HUES6 (cell line): ENCODE data around the gene HOOK2.

Experiments
- H3K27ac ChIP-seq: 2 replicates; pipeline ENCODE4 v1.7.0; 2013; ENCODE audit warnings: low read depth, mild to moderate bottlenecking, low read length, inconsistent platforms
- H3K27me3 ChIP-seq: 2 replicates; pipeline ENCODE4 v1.6.1; 2013; ENCODE audit warnings: low read length; ENCODE audit not compliant: control insufficient read depth, insufficient read depth
- H3K36me3 ChIP-seq: 2 replicates; pipeline ENCODE4 v1.6.1; 2013; ENCODE audit warnings: low read length; ENCODE audit not compliant: control insufficient read depth, insufficient read depth
- H3K4me1 ChIP-seq: 2 replicates; pipeline ENCODE4 v1.6.1; 2013; ENCODE audit warnings: low read length; ENCODE audit not compliant: control insufficient read depth, insufficient read depth
- H3K4me3 ChIP-seq: 2 replicates; pipeline ENCODE4 v1.5.1; 2013; ENCODE audit warnings: low read depth, low read length
- H3K9ac ChIP-seq: one replicate; pipeline ENCODE4 v1.6.1; 2013; ENCODE audit warnings: mild to moderate bottlenecking, low read length
- H3K9me3 ChIP-seq: 2 replicates; pipeline ENCODE4 v1.6.1; 2013; ENCODE audit warnings: low read depth, low read length; ENCODE audit not compliant: control insufficient read depth, insufficient read depth

Gene HOOK2

DNA sequence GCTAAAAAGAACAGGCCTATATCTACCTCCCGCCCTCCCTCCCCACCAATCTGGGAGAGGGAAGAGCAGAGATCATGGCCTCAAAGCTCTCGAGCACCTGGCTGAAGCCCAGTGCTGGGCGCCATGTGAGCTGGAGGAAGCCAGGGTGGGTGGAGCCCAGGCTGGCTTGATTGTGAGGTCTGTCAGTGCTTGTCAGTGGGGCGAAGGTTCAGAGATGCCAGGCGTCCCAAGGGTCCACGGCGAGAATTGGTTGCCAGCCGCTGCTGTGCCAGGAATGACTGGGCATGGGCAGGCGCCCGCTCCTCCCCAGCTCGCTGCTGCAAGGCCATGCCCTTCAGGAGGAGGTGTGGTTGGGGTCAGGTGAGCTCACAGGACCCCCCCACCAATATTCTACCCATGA, 12.3 kb downstream of the HOOK2 start:
- H3K9ac ChIP-seq, result no peak overlapping the region
- H3K27me3 ChIP-seq, result no peaks in the 10 kb centered on the region
- H3K36me3 ChIP-seq, result peaks cover 32% of the 10 kb centered on the region
- H3K27ac ChIP-seq, result no peak overlapping the region
- H3K9me3 ChIP-seq, result no peaks in the 10 kb centered on the region
- 0 out of 2 replicates have a peak, but pooled peaks cover 2% of the 10 kb centered on the region for H3K4me1 ChIP-seq
- no peak overlapping the region for H3K4me3 ChIP-seq

DNA sequence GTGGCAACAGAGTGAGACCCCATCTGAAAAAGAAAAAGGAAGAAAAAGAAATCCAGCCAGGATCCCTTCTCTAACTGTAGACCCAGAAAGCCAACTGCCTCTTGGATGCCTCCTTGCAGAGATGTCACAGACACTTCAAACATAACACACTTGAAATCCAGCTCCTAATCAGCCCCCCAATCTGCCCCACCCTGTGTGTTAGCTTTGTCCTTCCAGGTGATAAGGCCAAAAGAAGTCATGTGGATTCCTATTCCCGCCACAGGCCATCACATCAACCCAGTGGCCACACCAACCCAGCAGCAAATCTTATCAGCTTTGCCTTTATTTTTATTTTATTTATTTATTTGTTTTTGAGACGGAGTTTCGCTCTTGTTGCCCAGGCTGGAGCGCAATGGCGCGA, 15.7 kb downstream of the HOOK2 start:
- H3K4me1 ChIP-seq, result 0 out of 2 replicates have a peak, but pooled peaks cover 5% of the 10 kb centered on the region
- peaks cover 14% of the 10 kb centered on the region for H3K27me3 ChIP-seq
- H3K27ac ChIP-seq, result no peak overlapping the region
- peaks cover 20% of the 10 kb centered on the region for H3K36me3 ChIP-seq
- H3K4me3 ChIP-seq, result no peak overlapping the region
- H3K9ac ChIP-seq, result no peak overlapping the region
- H3K9me3 ChIP-seq, result no peaks in the 10 kb centered on the region

- Histone ChIP-seq H3K27ac (no peak overlapping the region), H3K36me3 (peaks cover 6% of the 10 kb centered on the region; the same call in 1 of the 2 replicates), H3K9ac (peak overlapping the region; percentile 15), H3K4me3 (peak overlapping the region; percentile 64), H3K9me3 (no peaks in the 10 kb centered on the region), H3K4me1 (0 out of 2 replicates have a peak, but pooled peaks cover 5% of the 10 kb centered on the region), H3K27me3 (peaks cover 30% of the 10 kb centered on the region)
Measured at GRCh38 chr19:12757544-12758274, 17.6 kb downstream of the HOOK2 start.

- Histone ChIP-seq H3K4me1 (peaks cover 8% of the 10 kb centered on the region; the same call in 1 of the 2 replicates), H3K9me3 (no peaks in the 10 kb centered on the region), H3K36me3 (no peaks in the 10 kb centered on the region), H3K9ac (no peak overlapping the region), H3K27ac (no peak overlapping the region), H3K4me3 (no peak overlapping the region), H3K27me3 (peaks cover 43% of the 10 kb centered on the region)
Measured at GRCh38 chr19:12756150-12756883, 19.0 kb downstream of the HOOK2 start.

GRCh38 chr19:12754465-12755196, 20.7 kb downstream of the HOOK2 start:
- Histone ChIP-seq H3K27ac (no peak overlapping the region), H3K27me3 (peaks cover 59% of the 10 kb centered on the region), H3K9ac (no peak overlapping the region), H3K9me3 (no peaks in the 10 kb centered on the region), H3K36me3 (no peaks in the 10 kb centered on the region), H3K4me1 (peaks cover 8% of the 10 kb centered on the region; the same call in 1 of the 2 replicates), H3K4me3 (no peak overlapping the region)

DNA sequence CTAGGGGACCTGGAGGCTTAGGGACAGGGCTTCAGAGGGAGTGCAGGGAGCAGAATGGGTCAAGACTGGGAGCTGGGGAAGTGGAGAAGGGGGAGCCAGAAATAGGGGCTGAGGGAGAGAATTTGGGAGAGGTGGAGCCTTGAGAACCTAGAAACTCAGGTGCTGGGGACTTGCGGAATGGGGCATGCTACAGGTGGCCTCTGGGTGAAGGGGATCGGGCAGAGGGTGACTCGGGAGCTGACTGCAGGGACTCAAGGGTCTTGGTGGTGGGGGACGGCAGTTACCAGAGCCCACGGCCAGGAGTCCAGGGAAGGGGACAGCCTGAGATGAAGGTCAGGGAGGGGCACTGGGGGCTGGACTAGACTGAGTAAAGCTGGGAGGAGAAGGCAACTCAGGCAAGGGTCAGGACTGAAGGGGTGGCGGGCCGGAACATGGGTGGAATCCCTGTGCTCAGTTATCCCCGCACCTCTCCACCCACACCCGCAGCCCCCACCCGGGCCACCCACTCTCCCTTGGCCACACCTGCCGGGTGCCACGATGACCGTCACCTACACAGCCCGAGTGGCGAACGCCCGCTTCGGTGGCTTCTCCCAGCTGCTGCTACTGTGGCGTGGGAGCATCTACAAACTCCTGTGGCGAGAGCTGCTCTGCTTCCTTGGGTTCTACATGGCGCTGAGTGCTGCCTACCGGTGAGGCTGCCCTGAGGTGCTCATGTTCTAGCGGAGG, 23.1 kb downstream of the HOOK2 start:
- Histone ChIP-seq H3K9ac (no peak overlapping the region), H3K4me1 (peaks cover 4% of the 10 kb centered on the region; the same call in 1 of the 2 replicates), H3K36me3 (peaks cover 11% of the 10 kb centered on the region), H3K9me3 (no peaks in the 10 kb centered on the region), H3K27me3 (peaks cover 63% of the 10 kb centered on the region), H3K27ac (no peak overlapping the region), H3K4me3 (peak overlapping the region; percentile 48)

DNA sequence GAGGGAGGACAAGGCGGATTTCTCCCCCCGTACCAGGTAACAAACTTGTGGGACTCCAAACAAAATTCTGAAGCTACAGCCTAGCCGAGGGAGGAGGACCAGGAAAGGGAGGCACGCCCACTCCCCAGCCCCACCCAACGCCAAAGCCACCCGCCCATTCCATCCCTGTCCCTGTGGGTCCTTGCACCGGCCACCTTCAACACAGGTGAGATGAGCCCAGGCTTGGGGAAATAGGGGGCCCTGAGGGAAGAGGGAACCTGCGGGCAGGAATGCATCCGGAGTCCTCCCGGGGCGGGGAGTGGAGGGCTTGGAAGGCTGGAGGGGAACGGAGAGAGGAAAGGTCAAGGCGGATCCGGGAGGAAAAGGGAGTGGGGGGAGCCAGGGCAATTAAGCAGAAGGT, 23.7 kb downstream of the HOOK2 start, which contains the start of gene BEST2:
Gene BEST2, plus strand, starts transcription at position 157 of the 400 bp plus-strand sequence. CDS start 802 bp downstream, outside the sequence.
- Histone ChIP-seq H3K9ac (no peak within 1 kb of the TSS), H3K9me3 (no peaks in the 10 kb centered on the region), H3K4me3 (peak within 1 kb of the TSS; percentile 48), H3K36me3 (peaks cover 15% of the 10 kb centered on the region), H3K27me3 (peaks cover 63% of the 10 kb centered on the region), H3K4me1 (peaks cover 4% of the 10 kb centered on the region; the same call in 1 of the 2 replicates), H3K27ac (no peak within 1 kb of the TSS)

GRCh38 chr19:12750851-12751250, 24.5 kb downstream of the HOOK2 start:
- H3K27ac ChIP-seq, result no peak overlapping the region
- no peak overlapping the region for H3K9ac ChIP-seq
- H3K4me3 ChIP-seq, result no peak overlapping the region

GRCh38 chr19:12749938-12750521, 25.3 kb downstream of the HOOK2 start:
- no peak overlapping the region for H3K27ac ChIP-seq

More at GRCh38 chr19:12750851-12751250, 24.5 kb downstream of the HOOK2 start:
- Histone ChIP-seq H3K27me3 (peaks cover 60% of the 10 kb centered on the region), H3K4me1 (peaks cover 4% of the 10 kb centered on the region; the same call in 1 of the 2 replicates), H3K9me3 (no peaks in the 10 kb centered on the region), H3K36me3 (peaks cover 22% of the 10 kb centered on the region)

GRCh38 chr19:12748489-12748888, 26.9 kb downstream of the HOOK2 start:
- no peaks in the 10 kb centered on the region for H3K9me3 ChIP-seq
- no peak overlapping the region for H3K9ac ChIP-seq
- H3K4me1 ChIP-seq, result peaks cover 4% of the 10 kb centered on the region; the same call in 1 of the 2 replicates
- no peak overlapping the region for H3K27ac ChIP-seq
- peaks cover 40% of the 10 kb centered on the region for H3K36me3 ChIP-seq
- H3K4me3 ChIP-seq, result no peak overlapping the region
- peaks cover 41% of the 10 kb centered on the region for H3K27me3 ChIP-seq

More at GRCh38 chr19:12749938-12750521, 25.3 kb downstream of the HOOK2 start:
- Histone ChIP-seq H3K9me3 (no peaks in the 10 kb centered on the region), H3K9ac (no peak overlapping the region), H3K4me3 (peak overlapping the region; percentile 32; the same call in 1 of the 2 replicates), H3K4me1 (peaks cover 4% of the 10 kb centered on the region; the same call in 1 of the 2 replicates), H3K27me3 (peaks cover 52% of the 10 kb centered on the region), H3K36me3 (peaks cover 30% of the 10 kb centered on the region)
